Erythroblast (primary cell): ENCODE data around the gene PARG.

ENCODE experiments used
- GATA1 ChIP-seq: IDR thresholded peaks from 2 replicates; pipeline ENCODE4 v1.6.1; 2011; ENCODE audit warnings: low read depth, mild to moderate bottlenecking, control low read depth, low read length, moderate library complexity
- POLR2A ChIP-seq: IDR thresholded peaks from 2 replicates; pipeline ENCODE4 v1.6.1; 2011; ENCODE audit warnings: mild to moderate bottlenecking, low read length

DNA sequence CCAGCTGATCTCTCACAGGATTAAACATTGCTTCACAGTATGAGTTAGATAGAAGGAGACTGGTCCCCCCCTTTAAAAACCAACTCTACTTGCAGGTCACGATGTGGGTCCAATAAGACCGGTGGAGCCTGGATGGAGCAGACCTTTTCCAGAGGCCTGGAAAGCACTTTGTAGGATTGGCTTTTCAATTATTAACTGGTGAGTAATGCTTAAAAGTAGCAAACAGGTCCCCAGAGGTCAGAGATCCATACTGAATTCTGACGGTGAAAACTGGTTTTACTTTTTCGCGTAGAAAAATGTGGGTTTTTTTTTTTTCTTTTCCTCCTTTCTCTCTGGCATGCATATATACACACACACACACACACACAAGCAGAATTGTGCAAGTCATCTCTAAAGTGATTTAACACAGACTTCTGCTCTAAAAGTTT is 104.8 kb downstream of the PARG start:
- TF ChIP-seq POLR2A (no peak), GATA1 (no peak)
